ENCODE measurements around the gene ZNF326. TPM values are rescaled to one million over a fixed set of nuclear protein-coding genes. Genes with fewer than 3 reads are reported as not detected.

ZNF326 gene
- polyA plus RNA-seq, 4 donors: 47.0 to 96.9 (median 67.6) TPM

DNA sequence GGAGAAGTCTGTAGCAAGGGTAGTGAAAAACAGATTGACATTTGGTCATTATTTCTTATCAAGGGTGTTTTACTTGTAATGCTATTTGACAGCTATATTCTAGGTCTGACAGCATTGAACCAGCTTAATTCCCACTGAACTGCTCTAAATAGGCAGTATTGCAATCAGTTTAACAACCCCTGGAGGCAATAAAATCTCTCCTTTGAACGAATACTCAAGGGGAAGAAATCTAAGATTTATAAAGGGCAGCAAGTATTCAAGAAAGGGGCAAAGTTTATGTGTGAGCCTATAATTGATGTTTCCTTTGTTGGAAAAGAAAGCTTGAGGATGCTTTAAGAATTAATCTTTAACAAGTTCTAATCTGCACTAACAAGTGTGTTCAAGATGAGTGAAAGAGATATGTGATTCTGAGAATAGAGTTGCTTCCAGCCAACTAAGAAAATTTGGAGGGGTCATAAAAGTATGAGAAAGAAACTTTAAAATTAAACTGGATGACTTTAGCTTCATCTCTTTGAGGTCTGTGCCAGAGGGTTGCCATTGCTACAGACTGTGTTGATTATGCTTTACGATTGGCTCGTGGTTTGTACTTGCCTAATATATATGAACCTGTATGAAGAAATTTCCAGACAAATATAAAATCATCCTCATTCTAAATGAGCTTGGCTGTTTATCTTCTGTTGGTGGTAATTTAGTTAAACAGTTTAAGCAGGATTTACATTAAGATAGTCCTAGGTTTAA, 72.5 kb downstream of the ZNF326 start:
- no peak for DNase-seq (ENCODE audit: low read depth in 4 of 4, low spot score in 2 of 4)

DNA sequence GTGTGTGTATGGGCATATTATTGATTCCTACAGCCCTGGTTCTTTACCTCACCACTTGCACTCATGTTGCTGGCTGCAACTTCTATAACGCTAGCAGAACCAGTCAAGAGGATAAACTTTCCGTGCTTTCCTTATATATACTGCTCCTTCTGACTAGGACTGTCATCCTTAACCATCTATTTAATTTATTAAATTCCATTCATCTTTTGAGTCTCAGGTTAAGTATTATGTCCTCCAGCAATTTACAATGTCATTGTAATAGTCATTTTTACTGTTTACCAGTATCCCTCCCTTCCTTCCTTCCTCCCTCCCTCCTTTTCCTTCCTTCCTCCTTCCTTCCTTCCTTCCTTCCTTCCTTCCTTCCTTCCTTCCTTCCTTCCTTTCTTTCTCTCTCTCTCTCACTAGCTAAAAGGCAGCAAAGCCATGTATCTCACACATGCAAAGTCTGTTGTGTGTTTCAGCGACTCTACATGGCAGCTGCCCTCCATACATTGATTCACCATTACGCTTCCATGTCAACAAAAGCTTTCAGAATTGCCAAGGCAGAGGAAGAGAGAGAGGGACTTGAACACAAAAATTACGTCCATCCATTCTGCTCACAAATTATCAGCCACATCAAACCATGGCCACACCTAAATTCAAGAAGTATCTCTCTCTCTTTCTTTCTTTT, 73.8 kb downstream of the ZNF326 start:
- no peak for DNase-seq (ENCODE audit: low read depth in 4 of 4, low spot score in 2 of 4)

DNA sequence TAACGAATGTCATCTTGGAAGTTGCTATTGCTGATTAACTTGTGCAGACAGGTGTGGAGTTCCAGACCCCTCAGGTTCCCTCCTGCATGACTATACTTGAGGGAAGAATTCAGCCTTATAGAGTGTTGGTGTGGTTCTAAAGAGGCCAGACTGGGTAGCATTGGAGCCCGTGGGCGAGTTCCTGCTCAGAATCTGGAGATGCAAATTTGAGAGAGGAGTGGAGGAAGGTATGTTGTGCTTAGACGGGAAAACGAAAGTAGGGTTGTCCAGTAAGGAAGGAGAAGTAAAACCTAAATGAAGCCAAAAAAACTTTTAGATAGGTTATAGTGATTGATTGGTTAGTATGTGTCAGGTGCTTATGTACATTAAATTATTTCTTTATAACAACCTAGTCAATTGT, 79.2 kb downstream of the ZNF326 start:
- DNase-seq (ENCODE audit: low read depth in 4 of 4, low spot score in 2 of 4): no peak

DNA sequence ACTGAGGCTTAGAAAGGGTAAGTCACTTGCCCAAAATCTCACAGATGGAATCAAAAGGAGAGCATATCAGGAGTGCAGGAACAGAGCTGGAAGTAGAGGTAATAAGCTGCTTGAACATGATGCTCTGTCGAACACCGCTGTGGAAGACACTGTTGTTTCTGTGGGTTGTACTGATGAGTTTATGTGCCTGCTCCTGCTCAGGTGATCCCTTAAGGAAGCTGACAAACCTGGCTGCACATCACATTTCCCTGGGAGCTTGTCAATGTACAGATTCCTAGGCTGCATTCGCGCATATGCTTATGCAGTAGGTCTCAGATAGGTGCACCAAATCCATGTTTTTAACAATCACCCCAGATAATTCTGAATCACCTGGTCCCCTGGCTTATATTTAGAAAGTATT, 79.7 kb downstream of the ZNF326 start:
- DNase-seq (ENCODE audit: low read depth in 4 of 4, low spot score in 2 of 4): no peak

DNA sequence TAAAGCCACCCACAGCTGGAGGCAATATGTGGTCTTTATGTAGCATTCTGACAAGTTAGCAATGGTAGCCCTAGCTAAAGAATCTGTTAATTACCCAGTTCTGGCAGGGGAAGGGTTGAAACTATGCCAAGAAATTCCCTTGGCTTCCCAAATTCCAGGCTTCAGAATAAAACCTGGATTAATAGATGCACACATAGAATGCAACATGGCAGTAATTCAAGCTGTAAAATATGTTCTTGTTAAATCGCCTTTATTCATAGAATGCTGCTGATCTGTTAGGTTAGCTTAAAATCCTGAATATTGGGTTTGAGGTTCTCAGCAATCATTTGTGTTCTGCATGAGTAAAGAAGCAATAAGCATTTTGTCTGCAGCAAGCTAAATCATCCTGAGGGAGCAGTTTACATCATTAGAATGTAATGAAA, 80.1 kb downstream of the ZNF326 start:
- DNase-seq (ENCODE audit: low read depth in 4 of 4, low spot score in 2 of 4): no peak

DNA sequence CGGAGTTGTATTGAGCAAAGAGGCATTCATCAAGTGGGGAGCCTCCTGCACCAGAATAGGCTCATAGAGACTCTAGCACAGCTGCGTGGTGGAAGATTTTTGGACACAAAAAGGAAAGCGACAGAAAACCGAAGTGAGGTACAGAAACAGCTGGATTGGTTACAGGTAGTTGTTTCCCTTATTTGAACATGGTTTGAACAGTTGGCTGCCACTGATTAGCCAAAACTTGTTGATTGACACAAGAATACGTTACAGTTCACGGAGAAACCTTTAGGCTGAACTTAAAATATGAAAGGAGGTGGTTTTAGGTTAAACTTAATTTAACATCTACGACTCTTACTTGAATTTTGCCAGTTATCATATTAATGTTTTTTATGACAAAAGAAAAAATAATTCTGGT, 89.1 kb downstream of the ZNF326 start:
- DNase-seq (ENCODE audit: low read depth in 4 of 4, low spot score in 2 of 4): no peak

Other genes starting within 250 kb of the ZNF326 start
- 10 to 100 TPM; 35.3 to 40.7 (median 38.1) TPM for gene LRRC8D, start 174.1 kb upstream of the ZNF326 start, polyA plus RNA-seq (ENCODE audit: insufficient read length in 4 of 4)